ENCODE measurements around the gene ZMIZ1.

DNA sequence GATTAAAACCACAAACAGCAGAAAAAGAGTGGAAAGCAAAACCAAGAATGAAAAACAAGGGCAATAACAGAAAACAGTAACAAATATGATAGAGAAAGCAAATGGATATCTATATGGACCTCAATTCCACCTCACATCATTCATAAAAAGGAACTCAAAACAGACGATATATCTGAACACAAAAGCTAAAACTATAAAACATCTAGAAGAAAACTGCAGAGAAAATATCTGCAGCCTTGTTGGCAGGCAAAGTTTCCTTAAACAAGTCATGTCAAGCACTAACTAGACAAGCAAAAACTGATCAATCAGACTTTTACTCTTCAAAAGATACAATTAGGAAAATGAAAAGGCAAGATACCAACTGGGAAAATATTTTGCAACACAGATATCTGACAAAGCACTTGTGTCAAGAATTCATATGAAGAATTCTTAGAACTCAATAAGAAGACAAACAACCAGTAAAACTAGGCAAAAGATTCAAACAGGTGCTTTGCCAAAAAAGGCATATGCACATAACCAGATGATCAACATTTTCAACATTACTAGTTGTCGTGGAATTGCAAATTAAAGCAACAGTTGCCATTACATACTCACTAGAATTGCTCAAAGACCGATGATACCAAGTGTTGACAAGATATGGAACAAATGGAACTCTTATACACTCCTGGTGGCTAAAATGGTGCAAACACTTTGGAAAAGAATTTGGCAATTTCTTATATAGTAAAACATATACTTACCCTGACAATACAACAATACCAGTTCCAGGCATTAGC, 25.9 kb upstream of the ZMIZ1 start:
- TF ChIP-seq, protein P1, sequence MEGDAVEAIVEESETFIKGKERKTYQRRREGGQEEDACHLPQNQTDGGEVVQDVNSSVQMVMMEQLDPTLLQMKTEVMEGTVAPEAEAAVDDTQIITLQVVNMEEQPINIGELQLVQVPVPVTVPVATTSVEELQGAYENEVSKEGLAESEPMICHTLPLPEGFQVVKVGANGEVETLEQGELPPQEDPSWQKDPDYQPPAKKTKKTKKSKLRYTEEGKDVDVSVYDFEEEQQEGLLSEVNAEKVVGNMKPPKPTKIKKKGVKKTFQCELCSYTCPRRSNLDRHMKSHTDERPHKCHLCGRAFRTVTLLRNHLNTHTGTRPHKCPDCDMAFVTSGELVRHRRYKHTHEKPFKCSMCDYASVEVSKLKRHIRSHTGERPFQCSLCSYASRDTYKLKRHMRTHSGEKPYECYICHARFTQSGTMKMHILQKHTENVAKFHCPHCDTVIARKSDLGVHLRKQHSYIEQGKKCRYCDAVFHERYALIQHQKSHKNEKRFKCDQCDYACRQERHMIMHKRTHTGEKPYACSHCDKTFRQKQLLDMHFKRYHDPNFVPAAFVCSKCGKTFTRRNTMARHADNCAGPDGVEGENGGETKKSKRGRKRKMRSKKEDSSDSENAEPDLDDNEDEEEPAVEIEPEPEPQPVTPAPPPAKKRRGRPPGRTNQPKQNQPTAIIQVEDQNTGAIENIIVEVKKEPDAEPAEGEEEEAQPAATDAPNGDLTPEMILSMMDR (IDR thresholded peaks at IDR 0.05), result no peak
- TF ChIP-seq POLR2A (IDR thresholded peaks at IDR 0.05), result no peak

Measured in body of pancreas (tissue), 4 donors.